Measurements from ENCODE around the gene FBL. TPM values are rescaled to one million over a fixed set of nuclear protein-coding genes. Genes with fewer than 3 reads are reported as not detected.

FBL gene
- polyA plus RNA-seq, 1 of the 3 experiments (the other 2 are of a cell fraction): 371 TPM

DNA sequence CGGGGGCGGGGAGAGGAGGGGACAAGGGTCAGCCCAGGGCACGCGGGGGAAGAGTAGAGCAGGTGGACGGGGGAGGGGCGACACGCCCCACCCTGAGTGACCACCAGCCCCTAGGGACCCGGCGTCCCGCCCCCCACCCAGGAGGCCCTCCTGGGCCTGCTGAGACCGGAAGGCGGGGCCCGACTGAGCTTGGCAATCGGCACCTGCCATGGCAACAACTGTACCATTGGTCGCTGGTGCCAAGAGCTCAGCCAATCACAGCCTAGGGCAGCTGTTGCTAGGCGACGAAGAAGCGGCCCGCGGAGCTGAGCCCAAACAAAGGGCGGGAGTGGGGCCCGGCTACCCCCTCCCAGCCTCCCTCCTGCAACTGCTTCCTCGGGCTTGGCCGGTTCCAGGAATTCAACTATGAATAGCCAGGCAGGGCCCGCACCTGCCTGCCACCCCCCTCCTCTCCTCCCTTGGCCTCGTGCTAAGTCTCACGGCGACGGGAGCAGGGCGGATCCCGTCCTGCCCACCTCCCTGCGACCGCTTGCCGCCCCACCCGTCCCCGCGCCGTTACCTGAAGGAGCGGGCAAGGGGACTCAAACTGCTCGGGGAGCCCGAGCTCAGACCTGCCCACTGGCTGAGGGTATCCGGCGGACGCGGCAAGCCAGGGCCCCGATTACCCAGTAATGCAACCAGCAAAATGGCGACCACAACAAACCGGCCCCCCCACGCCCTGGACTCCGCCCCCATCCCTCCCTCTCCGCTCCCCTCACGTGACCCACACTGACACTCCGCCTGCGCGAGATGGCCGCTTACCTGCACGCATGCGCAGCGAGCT is 12.5 kb downstream of the FBL start, which contains the start of gene DYRK1B (continued):
- TF ChIP-seq, protein P1, sequence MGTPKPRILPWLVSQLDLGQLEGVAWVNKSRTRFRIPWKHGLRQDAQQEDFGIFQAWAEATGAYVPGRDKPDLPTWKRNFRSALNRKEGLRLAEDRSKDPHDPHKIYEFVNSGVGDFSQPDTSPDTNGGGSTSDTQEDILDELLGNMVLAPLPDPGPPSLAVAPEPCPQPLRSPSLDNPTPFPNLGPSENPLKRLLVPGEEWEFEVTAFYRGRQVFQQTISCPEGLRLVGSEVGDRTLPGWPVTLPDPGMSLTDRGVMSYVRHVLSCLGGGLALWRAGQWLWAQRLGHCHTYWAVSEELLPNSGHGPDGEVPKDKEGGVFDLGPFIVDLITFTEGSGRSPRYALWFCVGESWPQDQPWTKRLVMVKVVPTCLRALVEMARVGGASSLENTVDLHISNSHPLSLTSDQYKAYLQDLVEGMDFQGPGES (IDR thresholded peaks at IDR 0.05; ENCODE audit: low read depth, low read length): peak; percentile 71
- TF ChIP-seq, protein P2, sequence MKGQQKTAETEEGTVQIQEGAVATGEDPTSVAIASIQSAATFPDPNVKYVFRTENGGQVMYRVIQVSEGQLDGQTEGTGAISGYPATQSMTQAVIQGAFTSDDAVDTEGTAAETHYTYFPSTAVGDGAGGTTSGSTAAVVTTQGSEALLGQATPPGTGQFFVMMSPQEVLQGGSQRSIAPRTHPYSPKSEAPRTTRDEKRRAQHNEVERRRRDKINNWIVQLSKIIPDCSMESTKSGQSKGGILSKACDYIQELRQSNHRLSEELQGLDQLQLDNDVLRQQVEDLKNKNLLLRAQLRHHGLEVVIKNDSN (IDR thresholded peaks at IDR 0.05; ENCODE audit: borderline replicate concordance, low read depth): peak; percentile 99
- TF ChIP-seq, protein P3, sequence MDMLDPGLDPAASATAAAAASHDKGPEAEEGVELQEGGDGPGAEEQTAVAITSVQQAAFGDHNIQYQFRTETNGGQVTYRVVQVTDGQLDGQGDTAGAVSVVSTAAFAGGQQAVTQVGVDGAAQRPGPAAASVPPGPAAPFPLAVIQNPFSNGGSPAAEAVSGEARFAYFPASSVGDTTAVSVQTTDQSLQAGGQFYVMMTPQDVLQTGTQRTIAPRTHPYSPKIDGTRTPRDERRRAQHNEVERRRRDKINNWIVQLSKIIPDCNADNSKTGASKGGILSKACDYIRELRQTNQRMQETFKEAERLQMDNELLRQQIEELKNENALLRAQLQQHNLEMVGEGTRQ (IDR thresholded peaks at IDR 0.05; ENCODE audit: borderline replicate concordance, low read depth, low read length): peak; percentile 96

DNA sequence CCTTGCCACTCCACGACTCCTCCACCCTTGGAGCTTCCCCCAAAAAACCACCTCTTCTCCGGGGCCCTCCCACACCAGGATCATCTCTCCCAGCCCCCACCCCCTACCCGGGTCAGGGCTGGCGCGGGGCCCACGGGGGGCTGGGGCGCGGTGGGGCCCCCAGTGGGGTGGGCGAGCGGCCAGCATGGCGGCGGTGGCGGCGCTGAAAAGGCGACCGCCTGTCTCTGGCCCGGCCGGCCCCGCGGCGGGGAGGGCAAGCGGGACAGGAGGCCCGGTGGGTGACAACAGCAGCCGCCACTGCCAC is 13.1 kb downstream of the FBL start:
- Histone ChIP-seq H3K9me2 (no peaks in the 10 kb centered on the region), H3K27ac (ENCODE audit: low read depth in 2 of 2, low read length in 1 of 2) (peak overlapping the region; percentile 94 to 98; a peak in 3 of 4 replicates), H3K4me2 (peak overlapping the region; percentile 92), H3K4me1 (ENCODE audit: control insufficient read depth in 1 of 2, insufficient read depth in 2 of 2, low read depth in 1 of 2, low read length in 1 of 2) (peaks cover 0 to 16% of the 10 kb centered on the region in 2 experiments; a peak in 2 of 4 replicates), H2AFZ (ENCODE audit: low read depth) (peak overlapping the region; percentile 44; the same call in 1 of the 2 replicates), H3K9ac (peak overlapping the region; percentile 95), H3K9me3 (no peaks in the 10 kb centered on the region), H4K20me1 (ENCODE audit: insufficient read depth) (no peaks in the 10 kb centered on the region), H3K27me3 (ENCODE audit: insufficient read depth) (no peaks in the 10 kb centered on the region), H3K36me3 (replicated peaks in 1 of 2; ENCODE audit: control insufficient read depth in 1 of 2, insufficient read depth in 2 of 2, low read length in 1 of 2) (peaks cover 49 to 60% of the 10 kb centered on the region in 2 experiments), H3F3A (replicated peaks; ENCODE audit: insufficient read depth) (peaks cover 5% of the 10 kb centered on the region), H3K79me2 (ENCODE audit: insufficient read depth) (peaks cover 20% of the 10 kb centered on the region), H3K4me3 (ENCODE audit: low read depth in 2 of 2, low read length in 1 of 2) (peak overlapping the region; percentile 84 to 97)
- TF ChIP-seq EP300 (IDR thresholded peaks at IDR 0.05; ENCODE audit: borderline replicate concordance in 1 of 2, low read depth in 1 of 2, low read length in 1 of 2) (no peak), NRF1 (IDR thresholded peaks at IDR 0.05; ENCODE audit: low read depth, low read length) (no peak), RAD21 (IDR thresholded peaks at IDR 0.05; ENCODE audit: low read length) (no peak), RFX5 (IDR thresholded peaks at IDR 0.05; ENCODE audit: low read length) (no peak), ELF1 (IDR thresholded peaks at IDR 0.05) (no peak), TEAD4 (IDR thresholded peaks at IDR 0.05; ENCODE audit: borderline replicate concordance, insufficient read depth) (no peak), YY1 (IDR thresholded peaks at IDR 0.05; ENCODE audit: low read depth) (no peak), JUND (IDR thresholded peaks at IDR 0.05) (no peak)
- TF ChIP-seq, protein P4, sequence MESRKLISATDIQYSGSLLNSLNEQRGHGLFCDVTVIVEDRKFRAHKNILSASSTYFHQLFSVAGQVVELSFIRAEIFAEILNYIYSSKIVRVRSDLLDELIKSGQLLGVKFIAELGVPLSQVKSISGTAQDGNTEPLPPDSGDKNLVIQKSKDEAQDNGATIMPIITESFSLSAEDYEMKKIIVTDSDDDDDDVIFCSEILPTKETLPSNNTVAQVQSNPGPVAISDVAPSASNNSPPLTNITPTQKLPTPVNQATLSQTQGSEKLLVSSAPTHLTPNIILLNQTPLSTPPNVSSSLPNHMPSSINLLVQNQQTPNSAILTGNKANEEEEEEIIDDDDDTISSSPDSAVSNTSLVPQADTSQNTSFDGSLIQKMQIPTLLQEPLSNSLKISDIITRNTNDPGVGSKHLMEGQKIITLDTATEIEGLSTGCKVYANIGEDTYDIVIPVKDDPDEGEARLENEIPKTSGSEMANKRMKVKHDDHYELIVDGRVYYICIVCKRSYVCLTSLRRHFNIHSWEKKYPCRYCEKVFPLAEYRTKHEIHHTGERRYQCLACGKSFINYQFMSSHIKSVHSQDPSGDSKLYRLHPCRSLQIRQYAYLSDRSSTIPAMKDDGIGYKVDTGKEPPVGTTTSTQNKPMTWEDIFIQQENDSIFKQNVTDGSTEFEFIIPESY (IDR thresholded peaks at IDR 0.05; ENCODE audit: borderline replicate concordance, low read depth): no peak
- TF ChIP-seq, protein P3 (IDR thresholded peaks at IDR 0.05; ENCODE audit: borderline replicate concordance, low read depth, low read length): no peak
- TF ChIP-seq, protein P1 (IDR thresholded peaks at IDR 0.05; ENCODE audit: low read depth, low read length): no peak
- WGBS (ENCODE audit: low lambda C conversion rate): 6% methylated on average over 12 of the region's 24 CpGs
- no peak for DNase-seq
- ChIA-PET CTCF (interaction anchor here (0.8 to 2.1 kb wide), 5 partner anchors 11 to 137 kb away, joined by 3 to 26 read pairs (median 3); partner anchors contain the start of gene PSMC4), POLR2A (interaction anchor here (0.9 to 2.1 kb wide), 4 partner anchors 8 to 40 kb away, joined by 3 to 9 read pairs (median 6); partner anchors contain the start of gene FBL)
